A549 treated with ZK216348 at 1 μM for 4 hours (cell line): ENCODE data around the gene LRCH2. TPM values are rescaled to one million over a fixed set of nuclear protein-coding genes. Genes with fewer than 3 reads are reported as not detected.

Experiments used
- total RNA-seq: library from RNA; stranded (reverse); fragments of 200-300 nt; extraction: Qiagen RNA extraction; gene quantifications from 5 replicates; pipeline ENCODE4 v1.2.3, GENCODE V29; 2022; ENCODE audit warnings: low read depth

The LRCH2 gene, protein sequence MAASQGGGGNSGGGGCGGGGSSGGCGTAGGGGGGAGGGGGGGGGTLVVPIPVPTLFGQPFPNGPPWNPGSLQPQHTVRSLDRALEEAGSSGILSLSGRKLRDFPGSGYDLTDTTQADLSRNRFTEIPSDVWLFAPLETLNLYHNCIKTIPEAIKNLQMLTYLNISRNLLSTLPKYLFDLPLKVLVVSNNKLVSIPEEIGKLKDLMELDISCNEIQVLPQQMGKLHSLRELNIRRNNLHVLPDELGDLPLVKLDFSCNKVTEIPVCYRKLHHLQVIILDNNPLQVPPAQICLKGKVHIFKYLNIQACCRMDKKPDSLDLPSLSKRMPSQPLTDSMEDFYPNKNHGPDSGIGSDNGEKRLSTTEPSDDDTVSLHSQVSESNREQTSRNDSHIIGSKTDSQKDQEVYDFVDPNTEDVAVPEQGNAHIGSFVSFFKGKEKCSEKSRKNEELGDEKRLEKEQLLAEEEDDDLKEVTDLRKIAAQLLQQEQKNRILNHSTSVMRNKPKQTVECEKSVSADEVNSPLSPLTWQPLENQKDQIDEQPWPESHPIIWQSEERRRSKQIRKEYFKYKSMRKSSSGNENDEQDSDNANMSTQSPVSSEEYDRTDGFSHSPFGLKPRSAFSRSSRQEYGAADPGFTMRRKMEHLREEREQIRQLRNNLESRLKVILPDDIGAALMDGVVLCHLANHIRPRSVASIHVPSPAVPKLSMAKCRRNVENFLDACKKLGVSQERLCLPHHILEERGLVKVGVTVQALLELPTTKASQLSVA
- total RNA-seq = 0.04 TPM in 1 of 5 replicates, not detected in the others

DNA sequence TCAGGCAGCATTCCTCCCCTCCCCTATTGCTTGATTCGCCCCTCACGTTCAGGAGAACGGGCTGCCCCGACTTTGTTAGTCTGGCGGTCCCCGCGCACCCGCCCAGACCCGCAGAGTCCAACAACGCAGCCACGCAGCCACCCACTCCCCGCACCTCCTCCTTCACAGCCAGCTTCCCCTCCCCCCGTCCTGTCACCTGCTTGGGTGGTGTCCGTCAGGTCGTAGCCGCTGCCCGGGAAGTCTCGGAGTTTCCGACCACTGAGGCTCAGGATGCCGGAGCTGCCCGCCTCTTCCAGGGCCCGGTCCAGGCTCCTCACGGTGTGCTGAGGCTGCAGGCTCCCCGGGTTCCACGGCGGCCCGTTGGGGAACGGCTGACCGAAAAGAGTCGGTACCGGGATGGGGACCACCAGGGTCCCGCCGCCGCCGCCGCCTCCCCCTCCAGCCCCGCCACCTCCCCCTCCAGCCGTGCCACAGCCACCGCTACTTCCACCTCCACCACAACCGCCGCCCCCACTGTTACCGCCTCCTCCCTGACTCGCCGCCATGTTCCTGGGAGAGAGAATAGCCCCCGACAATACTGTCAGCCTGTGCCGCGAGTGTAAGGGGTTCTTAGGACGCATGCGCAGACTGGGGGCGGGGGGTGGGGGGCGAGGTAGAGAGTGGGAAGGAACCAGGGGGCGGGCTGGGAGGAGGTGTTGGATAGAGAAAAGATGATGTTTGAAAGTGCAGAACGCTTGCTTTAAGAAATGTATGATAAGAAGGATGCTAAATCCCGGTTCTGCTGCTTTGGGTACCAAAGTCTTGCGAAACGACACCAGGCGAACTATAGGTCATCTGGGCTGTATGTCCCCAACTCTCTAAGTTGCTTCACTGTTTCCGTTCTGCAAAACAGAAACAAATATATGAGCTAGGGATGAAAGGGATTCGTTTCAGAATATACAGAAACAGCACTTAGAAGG is at the start of gene LRCH2:
Gene LRCH2, minus strand, starts transcription at position 600 of the 959 bp plus-strand sequence. Its CDS starts 55 bp downstream, at position 545.

DNA sequence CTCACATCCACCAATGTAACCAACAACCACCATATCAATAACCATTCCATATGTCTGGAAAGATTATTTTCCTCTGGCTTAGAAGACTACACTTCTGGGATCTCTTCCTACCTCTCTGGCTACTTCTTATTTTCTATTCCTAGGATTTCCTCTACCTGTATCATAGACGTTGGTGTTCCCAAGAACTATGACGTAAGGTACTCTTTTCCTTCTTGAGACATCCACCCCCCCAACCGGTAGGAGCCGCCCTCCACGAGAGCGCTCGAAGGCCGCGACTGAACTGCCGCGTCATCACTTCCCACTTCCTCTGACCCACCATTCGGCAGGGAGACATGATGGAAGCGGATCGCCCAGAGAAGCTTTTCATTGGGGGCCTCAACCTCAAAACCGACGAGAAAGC is 44.8 kb downstream of the LRCH2 start, which contains the start of gene RBMXL3:
Gene RBMXL3, plus strand, starts transcription at position 301 of the 400 bp plus-strand sequence. Its CDS starts 32 bp downstream, at position 333.

Other genes starting within 250 kb of the LRCH2 start
- 0.14 TPM in 1 of 5 replicates, not detected in the others for gene IL13RA2, start 216.5 kb downstream of the LRCH2 start, total RNA-seq
- not detected in 5 replicates for gene RBMXL3, start 44.7 kb downstream of the LRCH2 start, total RNA-seq
- 0.09 TPM in 1 of 5 replicates, not detected in the others for gene LUZP4, start 55.6 kb upstream of the LRCH2 start, total RNA-seq